HCT116 (cell line): ENCODE results near the gene DBN1. TPM values are rescaled to one million over a fixed set of nuclear protein-coding genes. Genes with fewer than 3 reads are reported as not detected.
A peak's percentile ranks its signal among the peaks of the same experiment; 100 is the strongest.

Source experiments
- ATAC-seq: fragments of 200-7000 bp; cut with Tn5 transposase; 2 replicates; pipeline ENCODE4 v1.9.1; 2020; ENCODE audit warnings: mild to moderate bottlenecking, moderate library complexity
- BruUV-seq: library from RNA; stranded (reverse); fragments of 400-500 nt; replicated peaks from 2 replicates; lab custom pipeline; 2021; lab: Mats Ljungman, UMichigan
- CTCF ChIA-PET: fragments of 300-600 bp; sonication (Branson Sonifier 250); formaldehyde crosslinking; loops from one replicate; lab custom pipeline; 2021; ENCODE audit warnings: antibody characterized with exemption; lab: Charles Lee
- POLR2A ChIA-PET: fragments of 300-600, 350-600 bp; sonication (Branson Sonifier 250); formaldehyde crosslinking; loops from one replicate; lab custom pipeline; 2021; ENCODE audit warnings: antibody characterized with exemption; lab: Charles Lee
- RAD21 ChIA-PET, 2 experiments: fragments of 300-600 bp; sonication (Branson Sonifier 250); formaldehyde crosslinking; loops; one replicate each; lab custom pipeline; 2023; ENCODE audit warnings: low total read pairs in 2 of 2; ENCODE audit not compliant: uncharacterized antibody in 2 of 2, unreplicated experiment in 2 of 2, low non-redundant PET in 1 of 2; lab: Charles Lee
- DNase-seq: peaks from one replicate; pipeline ENCODE4 v3.0.0-alpha.2; 2010; ENCODE audit warnings: low read depth, low spot score
- H2AFZ ChIP-seq: fragments of 200-600 bp; shearing (Covaris generic), sonication (generic); 2 replicates; pipeline ENCODE4 v1.6.1; 2017; ENCODE audit warnings: low read depth, mixed run types, mixed read lengths, antibody characterized with exemption, low read length; ENCODE audit not compliant: poor library complexity, severe bottlenecking
- H3K27ac ChIP-seq: 2 replicates; pipeline ENCODE4 v1.5.1; 2012; ENCODE audit warnings: low read depth, low read length
- H3K27me3 ChIP-seq: fragments of 200-600 bp; sonication (generic); 2 replicates; pipeline ENCODE4 v1.6.1; 2016; ENCODE audit warnings: mixed run types, low read length, mixed read lengths; ENCODE audit not compliant: insufficient read depth
- H3K36me3 ChIP-seq, 2 experiments: fragments of 200-500 bp in 1 of 2; fragments of 200-600 bp in 1 of 2; sonication (Bioruptor generic) in 1 of 2; sonication (generic) in 1 of 2; 2 replicates each; pipeline versions ENCODE4 v1.5.1 to v1.6.1; 2014 to 2016; ENCODE audit warnings: low read length in 2 of 2, inconsistent platforms in 1 of 2, mixed read lengths in 1 of 2, mixed run types in 1 of 2; ENCODE audit not compliant: insufficient read depth in 2 of 2, control insufficient read depth in 1 of 2
- H3K4me1 ChIP-seq, 2 experiments: fragments of 200-600 bp in 1 of 2; sonication (generic) in 1 of 2; 2 replicates each; pipeline versions ENCODE4 v1.5.1 to v1.6.1; 2012 to 2017; ENCODE audit warnings: low read length in 2 of 2, inconsistent platforms in 1 of 2, mild to moderate bottlenecking in 1 of 2, mixed read lengths in 1 of 2, mixed run types in 1 of 2, moderate library complexity in 1 of 2; ENCODE audit not compliant: insufficient read depth in 2 of 2, control insufficient read depth in 1 of 2
- H3K4me2 ChIP-seq: fragments of 200-600 bp; sonication (generic); 2 replicates; pipeline ENCODE4 v1.6.1; 2017; ENCODE audit warnings: mixed run types, low read length, mixed read lengths
- H3K4me3 ChIP-seq, 2 experiments: fragments of 200-600 bp in 1 of 2; sonication (generic) in 1 of 2; replicated peaks in 1 of 2; 2 replicates each; pipeline ENCODE4 v1.5.1; 2011 to 2016; ENCODE audit warnings: low read length in 2 of 2, control low read depth in 1 of 2, low read depth in 1 of 2, mild to moderate bottlenecking in 1 of 2, mixed read lengths in 1 of 2, mixed run types in 1 of 2
- H3K79me2 ChIP-seq: fragments of 200-600 bp; sonication (generic); 2 replicates; pipeline ENCODE4 v1.6.1; 2017; ENCODE audit warnings: mild to moderate bottlenecking, mixed run types, low read length, moderate library complexity, mixed read lengths; ENCODE audit not compliant: insufficient read depth
- H3K9ac ChIP-seq: fragments of 200-600 bp; sonication (generic); 2 replicates; pipeline ENCODE4 v1.6.1; 2016; ENCODE audit warnings: low read length, mixed read lengths
- H3K9me2 ChIP-seq: fragments of 200-600 bp; sonication (generic), shearing (Covaris generic); 2 replicates; pipeline ENCODE4 v1.6.1; 2017; ENCODE audit warnings: mixed run types, mild to moderate bottlenecking, moderate library complexity; ENCODE audit not compliant: insufficient read depth
- H3K9me3 ChIP-seq, 2 experiments: fragments of 200-500 bp in 1 of 2; fragments of 200-600 bp in 1 of 2; sonication (Bioruptor generic) in 1 of 2; sonication (generic) in 1 of 2; 2 replicates each; pipeline ENCODE4 v1.6.1; 2014 to 2017; ENCODE audit warnings: low read length in 2 of 2, mixed read lengths in 2 of 2, inconsistent platforms in 1 of 2, low read depth in 1 of 2, mild to moderate bottlenecking in 1 of 2, mixed run types in 1 of 2, moderate library complexity in 1 of 2; ENCODE audit not compliant: control insufficient read depth in 1 of 2, insufficient read depth in 1 of 2
- H4K20me1 ChIP-seq: fragments of 200-600 bp; sonication (generic), shearing (Covaris generic); 2 replicates; pipeline ENCODE4 v1.6.1; 2017; ENCODE audit warnings: mixed run types, mild to moderate bottlenecking, moderate library complexity; ENCODE audit not compliant: insufficient read depth
- ATF3 ChIP-seq: IDR thresholded peaks from 2 replicates; pipeline ENCODE4 v1.6.1; 2012
- CBX3 ChIP-seq: IDR thresholded peaks from 2 replicates; pipeline ENCODE4 v1.6.1; 2012; ENCODE audit warnings: low read depth
- CEBPB ChIP-seq: IDR thresholded peaks from 2 replicates; pipeline ENCODE4 v1.6.1; 2012; ENCODE audit warnings: low read depth
- EGR1 ChIP-seq: IDR thresholded peaks from 2 replicates; pipeline ENCODE4 v1.6.1; 2012; ENCODE audit warnings: low read depth
- ELF1 ChIP-seq: IDR thresholded peaks from 2 replicates; pipeline ENCODE4 v1.6.1; 2012; ENCODE audit warnings: low read depth, borderline replicate concordance
- EZH2 ChIP-seq: fragments of 200-600 bp; sonication (generic); IDR thresholded peaks from 2 replicates; pipeline ENCODE4 v1.6.1; 2017; ENCODE audit warnings: antibody characterized with exemption, mixed run types
- FOSL1 ChIP-seq: IDR thresholded peaks from 2 replicates; pipeline ENCODE4 v1.6.1; 2012; ENCODE audit warnings: low read depth
- JUND ChIP-seq: IDR thresholded peaks from 2 replicates; pipeline ENCODE4 v1.6.1; 2012
- POLR2A ChIP-seq: IDR thresholded peaks from 2 replicates; pipeline ENCODE4 v1.7.0; 2011; ENCODE audit warnings: borderline replicate concordance; ENCODE audit not compliant: insufficient read depth, insufficient read length; ENCODE audit errors: extremely low read depth
- POLR2AphosphoS5 ChIP-seq: IDR thresholded peaks from 2 replicates; pipeline ENCODE4 v1.6.1; 2011; ENCODE audit warnings: mild to moderate bottlenecking, low read depth, low read length, moderate library complexity
- RAD21 ChIP-seq: IDR thresholded peaks from 2 replicates; pipeline ENCODE4 v1.6.1; 2012; ENCODE audit warnings: low read depth, mild to moderate bottlenecking
- SIN3A ChIP-seq: IDR thresholded peaks from 2 replicates; pipeline ENCODE4 v1.6.1; 2012; ENCODE audit warnings: low read depth
- YY1 ChIP-seq: IDR thresholded peaks from 2 replicates; pipeline ENCODE4 v1.6.1; 2011; ENCODE audit warnings: low read length, low read depth, moderate library complexity, mild to moderate bottlenecking; ENCODE audit not compliant: insufficient replicate concordance; ENCODE audit errors: extremely low read depth
- ZNF274 ChIP-seq: fragments of 200-500 bp; sonication (Bioruptor generic); IDR thresholded peaks from 2 replicates; pipeline ENCODE4 v1.6.1; 2014; ENCODE audit warnings: mild to moderate bottlenecking, low read depth, low read length, inconsistent platforms
- intact Hi-C: fragments of 100-400 bp; cut with micrococcal nuclease; formaldehyde crosslinking; loops from 2 replicates; pipeline ENCODE4 v1.10.0; 2022
- total RNA-seq: library from RNA; stranded (reverse); gene quantifications from one replicate; pipeline ENCODE4 v1.2.1, GENCODE V29; 2021; ENCODE audit not compliant: unreplicated experiment
- TF ChIP-seq, protein P1 (sequence below): IDR thresholded peaks from 2 replicates; pipeline ENCODE4 v1.6.1; 2012

Gene DBN1
- total RNA-seq, 1 experiment from 2014 or later, result 144 TPM

- peak overlapping the region; percentile 88 to 89 for H3K4me3 ChIP-seq
- peaks cover 55% of the 10 kb centered on the region for H3K79me2 ChIP-seq
- ChIA-PET RAD21 (no interaction called here), POLR2A (interaction anchor here (0.8 to 6.4 kb wide), 8 partner anchors 10 to 93 kb away, joined by 3 to 54 read pairs (median 8); partner anchors contain the start of genes DBN1 and GRK6), CTCF (interaction anchor here (0.9 to 4.1 kb wide), 18 partner anchors 11 to 186 kb away, joined by 3 to 28 read pairs (median 5); no protein-coding TSS in a partner anchor)
- peaks cover 0 to 14% of the 10 kb centered on the region in 2 experiments; a peak in 3 of 4 replicates for H3K36me3 ChIP-seq
- H3K27ac ChIP-seq, result peak overlapping the region; percentile 96
- H2AFZ ChIP-seq, result no peak overlapping the region
- intact Hi-C loops, result loop anchor here (1.0 to 5.0 kb wide), 5 partner anchors 20 to 183 kb away; partner anchors contain the start of genes B4GALT7, MXD3 and PFN3
- peak overlapping the region; percentile 99 for H3K4me2 ChIP-seq
- H3K9me2 ChIP-seq, result no peaks in the 10 kb centered on the region
- no peak for TF ChIP-seq CBX3
- no peak for TF ChIP-seq EGR1
- TF ChIP-seq, protein P1, sequence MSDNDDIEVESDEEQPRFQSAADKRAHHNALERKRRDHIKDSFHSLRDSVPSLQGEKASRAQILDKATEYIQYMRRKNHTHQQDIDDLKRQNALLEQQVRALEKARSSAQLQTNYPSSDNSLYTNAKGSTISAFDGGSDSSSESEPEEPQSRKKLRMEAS, result no peak
- TF ChIP-seq RAD21, result no peak
- no peak for TF ChIP-seq ATF3
- TF ChIP-seq POLR2A, result no peak
- TF ChIP-seq ELF1, result no peak
- no peak for TF ChIP-seq JUND
- no peak for TF ChIP-seq ZNF274
- TF ChIP-seq FOSL1, result no peak
- no peak for TF ChIP-seq CEBPB
- no peak for TF ChIP-seq YY1
- no peak for TF ChIP-seq EZH2
- no peak for TF ChIP-seq POLR2AphosphoS5
- TF ChIP-seq SIN3A, result no peak
- BruUV-seq, result TSS peak; percentile 56
- DNase-seq, result no peak
- ATAC-seq, result peak; percentile 18
- H4K20me1 ChIP-seq, result peaks cover 11% of the 10 kb centered on the region; the same call in 1 of the 2 replicates
- no peaks in the 10 kb centered on the region for H3K27me3 ChIP-seq
- peaks cover 35 to 69% of the 10 kb centered on the region in 2 experiments for H3K4me1 ChIP-seq
- H3K9me3 ChIP-seq, result no peaks in the 10 kb centered on the region
- H3K9ac ChIP-seq, result peak overlapping the region; percentile 94
These were observed 22.0 kb upstream of the DBN1 start for GRCh38 chr5:177495243-177496060.
